SK-N-SH treated with all-trans-retinoic acid at 6 μM for 48 hours (cell line): ENCODE measurements around the gene AFG3L2.
"Not testable (repeated sequence)": the region's sequence is repeated elsewhere in the genome, so short reads cannot be mapped to it uniquely, and the experiment has no call there.

Source experiments
- RARB ChIP-seq: fragments of 250-450 bp; sonication (Bioruptor Pico); IDR thresholded peaks from 2 replicates; pipeline ENCODE4 v1.8.0; 2021; ENCODE audit warnings: mild to moderate bottlenecking, moderate library complexity
- SNAI2 ChIP-seq: fragments of 250-450 bp; sonication (Bioruptor Pico); IDR thresholded peaks from 2 replicates; pipeline ENCODE4 v1.5.0; 2020; ENCODE audit warnings: mild to moderate bottlenecking, moderate library complexity
- TOX ChIP-seq: fragments of 250-450 bp; sonication (Bioruptor Pico); IDR thresholded peaks from 2 replicates; pipeline ENCODE4 v1.8.0; 2021; ENCODE audit warnings: mild to moderate bottlenecking, moderate library complexity, borderline replicate concordance
- ZC3H10 ChIP-seq: fragments of 250-450 bp; sonication (Bioruptor Pico); IDR thresholded peaks from 2 replicates; pipeline ENCODE4 v1.5.1; 2021; ENCODE audit warnings: mild to moderate bottlenecking, moderate library complexity
- ZFP30 ChIP-seq: fragments of 450-650 bp; formaldehyde crosslinking; IDR thresholded peaks from 2 replicates; pipeline ENCODE4 v1.5.0; 2022; ENCODE audit warnings: mild to moderate bottlenecking, moderate library complexity
- ZNF70 ChIP-seq: fragments of 450-650 bp; formaldehyde crosslinking; IDR thresholded peaks from 2 replicates; pipeline ENCODE4 v1.5.0; 2020; ENCODE audit warnings: mild to moderate bottlenecking, moderate library complexity
- TF ChIP-seq, protein P1 (sequence below): fragments of 250-450 bp; sonication (Bioruptor Pico); IDR thresholded peaks from 2 replicates; pipeline ENCODE4 v1.8.0; 2020; ENCODE audit warnings: mild to moderate bottlenecking, moderate library complexity, borderline replicate concordance
- TF ChIP-seq, protein P2 (sequence below): fragments of 250-450 bp; sonication (Bioruptor Pico); IDR thresholded peaks from 2 replicates; pipeline ENCODE4 v1.8.0; 2021; ENCODE audit warnings: low read depth, mild to moderate bottlenecking, moderate library complexity, borderline replicate concordance
- TF ChIP-seq, protein P3 (sequence below): fragments of 250-450 bp; sonication (Bioruptor Pico); IDR thresholded peaks from 2 replicates; pipeline ENCODE4 v1.5.1; 2021; ENCODE audit warnings: mild to moderate bottlenecking, moderate library complexity

DNA sequence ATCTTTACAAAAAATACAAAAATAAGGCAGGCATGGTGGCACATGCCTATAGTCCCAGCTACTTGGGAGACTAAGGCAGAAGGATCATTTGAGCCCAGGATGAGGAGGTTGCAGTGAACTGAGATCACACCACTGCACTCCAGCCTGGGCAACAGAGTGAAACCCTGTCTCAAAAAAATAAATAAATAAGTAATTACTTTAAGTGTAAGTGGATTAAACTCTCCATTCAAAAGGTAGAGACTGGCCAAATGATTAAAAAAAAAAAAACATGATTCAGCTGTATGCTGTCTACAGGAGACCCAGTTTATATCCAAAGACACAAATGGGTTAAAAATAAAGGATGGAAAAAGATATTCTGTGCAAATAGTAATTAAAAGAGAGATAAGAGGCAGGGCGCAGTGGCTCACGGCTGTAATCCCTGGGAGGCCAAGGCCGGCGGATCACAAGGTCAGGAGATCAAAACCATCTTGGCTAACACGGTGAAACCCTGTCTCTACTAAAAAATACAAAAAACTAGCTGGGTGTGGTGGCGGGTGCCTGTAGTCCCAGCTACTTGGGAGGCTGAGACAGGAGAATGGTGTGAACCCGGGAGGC lies 5.3 kb upstream of the AFG3L2 start:
- TF ChIP-seq, protein P1, sequence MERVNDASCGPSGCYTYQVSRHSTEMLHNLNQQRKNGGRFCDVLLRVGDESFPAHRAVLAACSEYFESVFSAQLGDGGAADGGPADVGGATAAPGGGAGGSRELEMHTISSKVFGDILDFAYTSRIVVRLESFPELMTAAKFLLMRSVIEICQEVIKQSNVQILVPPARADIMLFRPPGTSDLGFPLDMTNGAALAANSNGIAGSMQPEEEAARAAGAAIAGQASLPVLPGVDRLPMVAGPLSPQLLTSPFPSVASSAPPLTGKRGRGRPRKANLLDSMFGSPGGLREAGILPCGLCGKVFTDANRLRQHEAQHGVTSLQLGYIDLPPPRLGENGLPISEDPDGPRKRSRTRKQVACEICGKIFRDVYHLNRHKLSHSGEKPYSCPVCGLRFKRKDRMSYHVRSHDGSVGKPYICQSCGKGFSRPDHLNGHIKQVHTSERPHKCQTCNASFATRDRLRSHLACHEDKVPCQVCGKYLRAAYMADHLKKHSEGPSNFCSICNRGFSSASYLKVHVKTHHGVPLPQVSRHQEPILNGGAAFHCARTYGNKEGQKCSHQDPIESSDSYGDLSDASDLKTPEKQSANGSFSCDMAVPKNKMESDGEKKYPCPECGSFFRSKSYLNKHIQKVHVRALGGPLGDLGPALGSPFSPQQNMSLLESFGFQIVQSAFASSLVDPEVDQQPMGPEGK (CRISPR knock-in tag), result not testable (repeated sequence)
- not testable (repeated sequence) for TF ChIP-seq ZFP30 (CRISPR knock-in tag); TOX; RARB (CRISPR knock-in tag); ZNF70; ZC3H10 (CRISPR knock-in tag); SNAI2
- TF ChIP-seq, protein P2, sequence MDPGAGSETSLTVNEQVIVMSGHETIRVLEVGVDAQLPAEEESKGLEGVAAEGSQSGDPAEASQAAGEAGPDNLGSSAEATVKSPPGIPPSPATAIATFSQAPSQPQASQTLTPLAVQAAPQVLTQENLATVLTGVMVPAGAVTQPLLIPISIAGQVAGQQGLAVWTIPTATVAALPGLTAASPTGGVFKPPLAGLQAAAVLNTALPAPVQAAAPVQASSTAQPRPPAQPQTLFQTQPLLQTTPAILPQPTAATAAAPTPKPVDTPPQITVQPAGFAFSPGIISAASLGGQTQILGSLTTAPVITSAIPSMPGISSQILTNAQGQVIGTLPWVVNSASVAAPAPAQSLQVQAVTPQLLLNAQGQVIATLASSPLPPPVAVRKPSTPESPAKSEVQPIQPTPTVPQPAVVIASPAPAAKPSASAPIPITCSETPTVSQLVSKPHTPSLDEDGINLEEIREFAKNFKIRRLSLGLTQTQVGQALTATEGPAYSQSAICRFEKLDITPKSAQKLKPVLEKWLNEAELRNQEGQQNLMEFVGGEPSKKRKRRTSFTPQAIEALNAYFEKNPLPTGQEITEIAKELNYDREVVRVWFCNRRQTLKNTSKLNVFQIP (CRISPR knock-in tag), result not testable (repeated sequence)
- TF ChIP-seq, protein P3, sequence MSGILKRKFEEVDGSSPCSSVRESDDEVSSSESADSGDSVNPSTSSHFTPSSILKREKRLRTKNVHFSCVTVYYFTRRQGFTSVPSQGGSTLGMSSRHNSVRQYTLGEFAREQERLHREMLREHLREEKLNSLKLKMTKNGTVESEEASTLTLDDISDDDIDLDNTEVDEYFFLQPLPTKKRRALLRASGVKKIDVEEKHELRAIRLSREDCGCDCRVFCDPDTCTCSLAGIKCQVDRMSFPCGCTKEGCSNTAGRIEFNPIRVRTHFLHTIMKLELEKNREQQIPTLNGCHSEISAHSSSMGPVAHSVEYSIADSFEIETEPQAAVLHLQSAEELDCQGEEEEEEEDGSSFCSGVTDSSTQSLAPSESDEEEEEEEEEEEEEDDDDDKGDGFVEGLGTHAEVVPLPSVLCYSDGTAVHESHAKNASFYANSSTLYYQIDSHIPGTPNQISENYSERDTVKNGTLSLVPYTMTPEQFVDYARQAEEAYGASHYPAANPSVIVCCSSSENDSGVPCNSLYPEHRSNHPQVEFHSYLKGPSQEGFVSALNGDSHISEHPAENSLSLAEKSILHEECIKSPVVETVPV (CRISPR knock-in tag), result not testable (repeated sequence)
